HEK293T (cell line): Measurements from ENCODE around the gene FGF14.

Experiments used
- ARNT ChIP-seq: fragments of 450-650 bp; IDR thresholded peaks from 2 replicates; pipeline ENCODE4 v1.6.1; 2017; ENCODE audit warnings: mild to moderate bottlenecking
- BHLHE40 ChIP-seq: fragments of 450-650 bp; IDR thresholded peaks from 2 replicates; pipeline ENCODE4 v1.6.1; 2016; ENCODE audit warnings: mild to moderate bottlenecking, moderate library complexity, borderline replicate concordance
- ELF4 ChIP-seq: fragments of 450-650 bp; IDR thresholded peaks from 2 replicates; pipeline ENCODE4 v1.6.1; 2017; ENCODE audit warnings: antibody characterized with exemption
- FOXA1 ChIP-seq: fragments of 450-650 bp; IDR thresholded peaks from 2 replicates; pipeline ENCODE4 v1.6.1; 2016; ENCODE audit warnings: mild to moderate bottlenecking
- FOXK2 ChIP-seq: fragments of 450-650 bp; IDR thresholded peaks from 2 replicates; pipeline ENCODE4 v1.6.1; 2016; ENCODE audit warnings: mild to moderate bottlenecking
- FOXM1 ChIP-seq: fragments of 450-650 bp; IDR thresholded peaks from 2 replicates; pipeline ENCODE4 v1.6.1; 2017; ENCODE audit warnings: mild to moderate bottlenecking, borderline replicate concordance
- HDGF ChIP-seq: fragments of 450-650 bp; IDR thresholded peaks from 2 replicates; pipeline ENCODE4 v1.6.1; 2017; ENCODE audit warnings: antibody characterized with exemption, borderline replicate concordance
- NFRKB ChIP-seq: fragments of 450-650 bp; IDR thresholded peaks from 2 replicates; pipeline ENCODE4 v1.6.1; 2016; ENCODE audit warnings: mild to moderate bottlenecking, moderate library complexity
- PKNOX1 ChIP-seq: fragments of 450-650 bp; IDR thresholded peaks from 2 replicates; pipeline ENCODE4 v1.6.1; 2016
- SP1 ChIP-seq: fragments of 450-650 bp; IDR thresholded peaks from 2 replicates; pipeline ENCODE4 v1.6.1; 2017
- SUZ12 ChIP-seq: fragments of 450-650 bp; IDR thresholded peaks from 2 replicates; pipeline ENCODE4 v1.6.1; 2016; ENCODE audit warnings: mild to moderate bottlenecking
- TARDBP ChIP-seq: fragments of 450-650 bp; IDR thresholded peaks from 2 replicates; pipeline ENCODE4 v1.6.1; 2016
- ZNF384 ChIP-seq: fragments of 450-650 bp; IDR thresholded peaks from 2 replicates; pipeline ENCODE4 v1.6.1; 2016

GRCh38 chr13:102310691-102311418, 91.0 kb downstream of the FGF14 start:
- TF ChIP-seq TARDBP (no peak), ARNT (no peak), NFRKB (no peak), FOXA1 (no peak), SUZ12 (no peak), SP1 (no peak), BHLHE40 (no peak), FOXK2 (no peak), FOXM1 (no peak), ZNF384 (no peak), PKNOX1 (no peak), HDGF (no peak), ELF4 (no peak)
